ENCODE data around the gene ANKRD13C.

The ANKRD13C gene

DNA sequence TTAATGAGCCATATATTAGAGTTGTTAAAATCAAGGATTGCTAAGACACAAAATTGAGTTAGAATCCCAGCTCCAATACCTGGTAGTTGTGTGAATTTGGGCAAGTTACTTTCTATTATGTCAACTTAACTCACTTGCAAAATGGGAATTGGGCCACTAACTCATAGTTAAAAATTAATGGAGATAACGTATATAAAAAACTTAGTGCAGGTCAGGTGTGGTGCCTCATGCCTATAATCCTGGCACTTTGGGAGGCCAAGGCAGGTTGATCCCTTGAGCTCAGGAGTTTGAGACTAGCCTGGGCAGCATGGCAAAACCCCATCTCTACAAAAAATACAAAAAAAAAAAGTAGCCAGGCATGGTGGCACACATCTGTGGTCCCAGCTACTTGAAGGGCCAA is 75.8 kb downstream of the ANKRD13C start:
- no peaks in the 10 kb centered on the region for H3K4me1 ChIP-seq (ENCODE audit: control insufficient read depth, insufficient read depth, low read length, poor library complexity, severe bottlenecking)
- DNase-seq, result no peak
- no peaks in the 10 kb centered on the region for H3K27me3 ChIP-seq (replicated peaks; ENCODE audit: control insufficient read depth, insufficient read depth, low read length, poor library complexity, severe bottlenecking)
- H3K27ac ChIP-seq (ENCODE audit: insufficient read depth, low read length, poor library complexity, severe bottlenecking), result no peak overlapping the region
- no peaks in the 10 kb centered on the region for H3K9me3 ChIP-seq (ENCODE audit: control insufficient read depth, low read length)
- peaks cover 6% of the 10 kb centered on the region for H3K36me3 ChIP-seq (ENCODE audit: control insufficient read depth, insufficient read depth, low read length)
- no peak overlapping the region for H3K4me3 ChIP-seq (ENCODE audit: insufficient read depth, low read depth, low read length, poor library complexity, severe bottlenecking)

DNA sequence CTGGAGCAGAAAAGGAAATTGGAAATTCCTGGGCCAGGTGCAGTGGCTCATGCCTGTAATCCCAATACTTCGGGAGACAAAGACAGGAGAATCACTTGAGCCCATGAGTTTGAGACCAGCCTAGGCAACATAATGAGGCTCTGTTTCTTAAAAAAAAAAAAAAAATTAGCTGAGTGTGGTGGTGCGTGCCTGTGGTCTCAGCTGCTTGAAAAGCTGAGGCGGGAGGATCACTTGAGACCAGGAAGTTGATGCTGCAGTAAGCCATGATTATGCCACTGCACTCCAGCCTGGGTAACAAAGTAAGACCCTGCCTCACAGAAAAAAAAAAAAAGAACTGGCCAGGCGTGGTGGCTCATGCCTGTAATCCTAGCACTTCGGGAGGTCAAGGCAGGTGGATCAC is 76.6 kb downstream of the ANKRD13C start:
- Histone ChIP-seq H3K4me1 (ENCODE audit: control insufficient read depth, insufficient read depth, low read length, poor library complexity, severe bottlenecking) (no peaks in the 10 kb centered on the region), H3K27me3 (replicated peaks; ENCODE audit: control insufficient read depth, insufficient read depth, low read length, poor library complexity, severe bottlenecking) (no peaks in the 10 kb centered on the region), H3K4me3 (ENCODE audit: insufficient read depth, low read depth, low read length, poor library complexity, severe bottlenecking) (no peak overlapping the region), H3K36me3 (ENCODE audit: control insufficient read depth, insufficient read depth, low read length) (peaks cover 14% of the 10 kb centered on the region), H3K9me3 (ENCODE audit: control insufficient read depth, low read length) (no peaks in the 10 kb centered on the region), H3K27ac (ENCODE audit: insufficient read depth, low read length, poor library complexity, severe bottlenecking) (no peak overlapping the region)
- no peak for DNase-seq

DNA sequence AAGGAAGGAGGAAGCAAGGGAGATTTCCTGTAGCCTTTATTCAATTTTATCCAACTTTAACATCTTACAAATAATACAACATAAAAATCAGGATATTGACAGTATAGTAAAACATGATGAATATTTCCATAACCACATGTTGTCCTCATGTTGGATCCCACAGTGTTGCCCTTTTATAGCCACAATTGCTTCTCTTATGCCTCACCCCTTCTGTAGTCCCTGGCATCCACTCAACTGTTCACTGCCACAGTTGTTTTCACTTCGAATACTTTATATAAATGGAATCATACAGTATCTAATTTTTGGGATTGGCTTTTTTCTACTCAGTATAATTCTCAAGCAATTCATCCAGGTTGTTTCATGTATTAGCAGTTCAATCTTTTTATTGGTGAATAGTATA is 88.6 kb downstream of the ANKRD13C start:
- no peak for DNase-seq
- peaks cover 14% of the 10 kb centered on the region for H3K36me3 ChIP-seq (ENCODE audit: control insufficient read depth, insufficient read depth, low read length)
- H3K9me3 ChIP-seq (ENCODE audit: control insufficient read depth, low read length), result no peaks in the 10 kb centered on the region
- no peaks in the 10 kb centered on the region for H3K27me3 ChIP-seq (replicated peaks; ENCODE audit: control insufficient read depth, insufficient read depth, low read length, poor library complexity, severe bottlenecking)
- no peaks in the 10 kb centered on the region for H3K4me1 ChIP-seq (ENCODE audit: control insufficient read depth, insufficient read depth, low read length, poor library complexity, severe bottlenecking)
- no peak overlapping the region for H3K4me3 ChIP-seq (ENCODE audit: insufficient read depth, low read depth, low read length, poor library complexity, severe bottlenecking)
- H3K27ac ChIP-seq (ENCODE audit: insufficient read depth, low read length, poor library complexity, severe bottlenecking), result no peak overlapping the region

DNA sequence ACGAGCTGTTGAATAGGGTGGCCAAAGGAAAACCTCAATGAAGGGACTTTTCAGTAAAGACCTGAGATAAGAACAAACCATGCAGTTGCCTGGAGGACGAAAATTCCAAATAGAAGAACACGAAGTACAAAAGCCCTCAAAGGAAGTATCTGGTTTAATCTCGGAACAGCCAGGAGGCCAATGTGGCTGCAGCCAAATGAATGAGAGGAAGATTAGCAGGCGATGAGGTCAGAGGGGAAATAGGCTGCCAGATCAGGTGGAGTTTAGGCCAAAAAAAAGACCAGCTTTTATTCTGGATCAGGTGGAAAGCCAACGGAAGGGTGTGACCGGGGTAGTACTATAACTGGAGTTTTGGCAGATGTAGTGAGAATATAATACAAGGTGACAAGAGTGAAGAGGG is 89.7 kb downstream of the ANKRD13C start:
- H3K4me3 ChIP-seq (ENCODE audit: insufficient read depth, low read depth, low read length, poor library complexity, severe bottlenecking), result no peak overlapping the region

DNA sequence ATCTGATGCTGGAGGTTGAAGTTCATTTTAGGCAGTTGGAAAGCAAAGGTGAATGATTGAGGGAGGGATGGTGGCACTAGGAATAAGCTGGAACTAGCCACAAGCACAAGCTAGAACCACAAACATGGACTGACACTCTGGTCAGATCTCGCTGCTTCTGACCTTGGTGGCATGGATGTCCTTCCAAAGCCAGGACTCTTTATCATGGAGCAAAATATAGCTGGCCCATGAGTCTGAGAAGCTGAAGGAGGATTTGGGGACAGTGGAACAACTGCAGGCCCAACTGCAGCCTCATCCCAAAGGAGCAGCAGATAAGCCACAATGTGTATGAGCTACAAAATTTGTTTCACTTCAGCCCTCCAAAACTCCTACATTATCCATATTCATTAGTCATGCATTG is 97.9 kb downstream of the ANKRD13C start:
- H3K27ac ChIP-seq (ENCODE audit: insufficient read depth, low read length, poor library complexity, severe bottlenecking), result no peak overlapping the region
- H3K27me3 ChIP-seq (replicated peaks; ENCODE audit: control insufficient read depth, insufficient read depth, low read length, poor library complexity, severe bottlenecking), result no peaks in the 10 kb centered on the region
- no peaks in the 10 kb centered on the region for H3K36me3 ChIP-seq (ENCODE audit: control insufficient read depth, insufficient read depth, low read length)
- no peaks in the 10 kb centered on the region for H3K4me1 ChIP-seq (ENCODE audit: control insufficient read depth, insufficient read depth, low read length, poor library complexity, severe bottlenecking)
- DNase-seq, result no peak
- H3K4me3 ChIP-seq (ENCODE audit: insufficient read depth, low read depth, low read length, poor library complexity, severe bottlenecking), result no peak overlapping the region
- H3K9me3 ChIP-seq (ENCODE audit: control insufficient read depth, low read length), result no peaks in the 10 kb centered on the region

More for the DNA sequence above, 89.7 kb downstream of the ANKRD13C start:
- DNase-seq, result no peak
- peaks cover 9% of the 10 kb centered on the region for H3K36me3 ChIP-seq (ENCODE audit: control insufficient read depth, insufficient read depth, low read length)
- H3K27ac ChIP-seq (ENCODE audit: insufficient read depth, low read length, poor library complexity, severe bottlenecking), result no peak overlapping the region
- H3K4me1 ChIP-seq (ENCODE audit: control insufficient read depth, insufficient read depth, low read length, poor library complexity, severe bottlenecking), result no peaks in the 10 kb centered on the region
- H3K9me3 ChIP-seq (ENCODE audit: control insufficient read depth, low read length), result no peaks in the 10 kb centered on the region
- no peaks in the 10 kb centered on the region for H3K27me3 ChIP-seq (replicated peaks; ENCODE audit: control insufficient read depth, insufficient read depth, low read length, poor library complexity, severe bottlenecking)

DNA sequence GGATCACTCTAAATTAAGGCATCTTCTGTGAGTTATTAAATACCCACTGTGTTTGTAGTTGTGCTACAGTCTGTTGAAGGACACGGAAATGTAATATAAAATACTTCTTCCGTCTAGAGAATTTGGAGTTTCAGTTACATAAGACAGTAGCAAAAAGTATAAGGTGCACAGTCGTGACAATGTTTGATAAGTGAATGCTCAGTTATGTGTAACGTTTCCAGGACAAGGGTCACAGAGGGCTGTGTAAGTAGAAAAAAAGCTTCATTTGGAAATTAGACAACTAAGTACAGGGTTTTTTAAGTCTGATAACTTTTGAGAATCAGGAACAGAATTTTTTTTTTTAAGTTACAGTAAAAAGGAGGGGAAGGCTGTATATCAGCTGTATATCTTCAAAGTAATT is 105.8 kb downstream of the ANKRD13C start:
- H3K4me3 ChIP-seq (ENCODE audit: insufficient read depth, low read depth, low read length, poor library complexity, severe bottlenecking), result no peak overlapping the region
- no peaks in the 10 kb centered on the region for H3K4me1 ChIP-seq (ENCODE audit: control insufficient read depth, insufficient read depth, low read length, poor library complexity, severe bottlenecking)
- no peaks in the 10 kb centered on the region for H3K27me3 ChIP-seq (replicated peaks; ENCODE audit: control insufficient read depth, insufficient read depth, low read length, poor library complexity, severe bottlenecking)
- peaks cover 72% of the 10 kb centered on the region for H3K36me3 ChIP-seq (ENCODE audit: control insufficient read depth, insufficient read depth, low read length)
- no peak overlapping the region for H3K27ac ChIP-seq (ENCODE audit: insufficient read depth, low read length, poor library complexity, severe bottlenecking)
- no peaks in the 10 kb centered on the region for H3K9me3 ChIP-seq (ENCODE audit: control insufficient read depth, low read length)
- DNase-seq, result no peak

DNA sequence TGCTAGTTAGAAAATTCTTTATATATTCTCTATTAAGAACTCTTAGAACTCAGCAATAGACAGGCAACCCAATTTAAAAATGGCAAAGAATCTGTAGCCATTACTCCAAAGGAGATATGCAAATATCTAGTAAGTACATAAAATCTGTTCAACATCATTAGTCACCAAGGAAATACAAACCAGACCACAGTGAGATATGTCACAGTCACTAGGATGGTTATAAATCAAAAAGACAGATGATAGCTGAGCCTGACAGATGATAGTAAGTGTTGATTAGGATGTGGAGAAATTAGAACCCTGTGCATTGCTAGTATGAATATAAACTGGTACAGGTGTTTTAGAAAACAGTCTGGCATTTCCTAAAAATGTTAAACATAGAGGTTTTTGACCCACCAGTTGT is 106.8 kb downstream of the ANKRD13C start:
- Histone ChIP-seq H3K36me3 (ENCODE audit: control insufficient read depth, insufficient read depth, low read length) (peaks cover 81% of the 10 kb centered on the region), H3K9me3 (ENCODE audit: control insufficient read depth, low read length) (no peaks in the 10 kb centered on the region), H3K4me1 (ENCODE audit: control insufficient read depth, insufficient read depth, low read length, poor library complexity, severe bottlenecking) (no peaks in the 10 kb centered on the region), H3K27ac (ENCODE audit: insufficient read depth, low read length, poor library complexity, severe bottlenecking) (no peak overlapping the region), H3K4me3 (ENCODE audit: insufficient read depth, low read depth, low read length, poor library complexity, severe bottlenecking) (no peak overlapping the region), H3K27me3 (replicated peaks; ENCODE audit: control insufficient read depth, insufficient read depth, low read length, poor library complexity, severe bottlenecking) (no peaks in the 10 kb centered on the region)
- no peak for DNase-seq

DNA sequence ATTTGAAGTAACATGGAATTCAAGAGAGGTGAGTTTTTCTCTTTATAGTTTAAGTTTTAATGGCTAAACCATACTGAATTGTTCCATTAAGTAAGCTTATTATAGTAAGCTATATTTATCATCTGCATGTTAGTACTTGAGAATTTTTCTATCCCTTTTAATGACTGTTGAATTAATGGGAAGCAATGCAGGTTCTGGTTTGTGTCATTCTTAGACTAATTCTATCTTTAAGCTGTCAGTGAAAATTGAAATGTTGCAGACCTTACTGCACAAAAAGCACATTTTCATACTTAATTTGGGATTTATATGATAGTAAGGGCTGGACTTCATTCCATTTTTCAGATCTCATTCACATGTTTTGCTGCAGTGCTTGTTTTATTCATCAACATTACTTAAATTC is 107.4 kb downstream of the ANKRD13C start:
- no peak overlapping the region for H3K27ac ChIP-seq (ENCODE audit: insufficient read depth, low read length, poor library complexity, severe bottlenecking)
- no peak overlapping the region for H3K4me3 ChIP-seq (ENCODE audit: insufficient read depth, low read depth, low read length, poor library complexity, severe bottlenecking)
- H3K27me3 ChIP-seq (replicated peaks; ENCODE audit: control insufficient read depth, insufficient read depth, low read length, poor library complexity, severe bottlenecking), result no peaks in the 10 kb centered on the region
- H3K9me3 ChIP-seq (ENCODE audit: control insufficient read depth, low read length), result no peaks in the 10 kb centered on the region
- DNase-seq, result no peak
- peaks cover 87% of the 10 kb centered on the region for H3K36me3 ChIP-seq (ENCODE audit: control insufficient read depth, insufficient read depth, low read length)
- no peaks in the 10 kb centered on the region for H3K4me1 ChIP-seq (ENCODE audit: control insufficient read depth, insufficient read depth, low read length, poor library complexity, severe bottlenecking)

DNA sequence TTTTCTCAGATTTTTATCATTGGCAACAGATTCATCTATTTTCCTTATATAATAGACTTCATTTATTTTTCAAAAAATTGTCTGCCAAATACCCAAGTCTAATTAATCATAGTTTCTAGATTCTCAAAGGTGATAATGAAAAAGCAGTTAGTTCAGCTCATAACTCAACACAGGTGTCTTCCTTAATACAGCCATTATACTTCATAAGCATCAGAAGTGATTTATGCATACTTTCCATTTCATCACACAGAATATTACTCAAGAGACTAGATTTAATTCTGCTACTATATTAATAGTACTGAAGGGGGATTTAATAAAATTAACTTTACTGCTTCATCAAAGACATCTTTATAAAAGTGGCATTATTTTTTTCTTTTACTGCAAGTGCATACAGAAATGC is 114.6 kb downstream of the ANKRD13C start:
- no peak for DNase-seq
- no peak overlapping the region for H3K27ac ChIP-seq (ENCODE audit: insufficient read depth, low read length, poor library complexity, severe bottlenecking)
- H3K4me3 ChIP-seq (ENCODE audit: insufficient read depth, low read depth, low read length, poor library complexity, severe bottlenecking), result no peak overlapping the region
- peaks cover 86% of the 10 kb centered on the region for H3K36me3 ChIP-seq (ENCODE audit: control insufficient read depth, insufficient read depth, low read length)
- H3K9me3 ChIP-seq (ENCODE audit: control insufficient read depth, low read length), result no peaks in the 10 kb centered on the region
- H3K27me3 ChIP-seq (replicated peaks; ENCODE audit: control insufficient read depth, insufficient read depth, low read length, poor library complexity, severe bottlenecking), result no peaks in the 10 kb centered on the region
- no peaks in the 10 kb centered on the region for H3K4me1 ChIP-seq (ENCODE audit: control insufficient read depth, insufficient read depth, low read length, poor library complexity, severe bottlenecking)

DNA sequence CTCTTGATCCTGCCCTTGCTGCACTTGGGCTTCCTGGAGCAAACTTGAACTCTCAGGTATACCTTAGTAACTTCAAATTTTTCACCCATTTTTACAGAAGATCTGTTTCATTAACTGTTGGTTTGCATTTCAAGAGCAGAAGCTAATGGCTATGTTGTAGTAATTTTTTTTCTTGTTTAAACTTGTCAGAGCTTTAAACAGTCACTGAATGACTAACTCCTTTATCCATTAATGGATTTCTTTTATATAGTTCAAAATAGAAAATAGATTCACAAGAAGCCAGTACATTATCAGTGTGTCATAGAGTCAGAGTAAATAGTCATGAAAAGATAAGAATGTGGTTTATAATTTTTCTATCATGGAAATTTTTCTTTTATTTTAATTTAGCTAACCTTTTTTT is 119.8 kb downstream of the ANKRD13C start:
- DNase-seq, result no peak
- Histone ChIP-seq H3K27ac (ENCODE audit: insufficient read depth, low read length, poor library complexity, severe bottlenecking) (no peak overlapping the region), H3K36me3 (ENCODE audit: control insufficient read depth, insufficient read depth, low read length) (peaks cover 84% of the 10 kb centered on the region), H3K27me3 (replicated peaks; ENCODE audit: control insufficient read depth, insufficient read depth, low read length, poor library complexity, severe bottlenecking) (no peaks in the 10 kb centered on the region), H3K4me1 (ENCODE audit: control insufficient read depth, insufficient read depth, low read length, poor library complexity, severe bottlenecking) (no peaks in the 10 kb centered on the region), H3K4me3 (ENCODE audit: insufficient read depth, low read depth, low read length, poor library complexity, severe bottlenecking) (no peak overlapping the region), H3K9me3 (ENCODE audit: control insufficient read depth, low read length) (no peaks in the 10 kb centered on the region)

DNA sequence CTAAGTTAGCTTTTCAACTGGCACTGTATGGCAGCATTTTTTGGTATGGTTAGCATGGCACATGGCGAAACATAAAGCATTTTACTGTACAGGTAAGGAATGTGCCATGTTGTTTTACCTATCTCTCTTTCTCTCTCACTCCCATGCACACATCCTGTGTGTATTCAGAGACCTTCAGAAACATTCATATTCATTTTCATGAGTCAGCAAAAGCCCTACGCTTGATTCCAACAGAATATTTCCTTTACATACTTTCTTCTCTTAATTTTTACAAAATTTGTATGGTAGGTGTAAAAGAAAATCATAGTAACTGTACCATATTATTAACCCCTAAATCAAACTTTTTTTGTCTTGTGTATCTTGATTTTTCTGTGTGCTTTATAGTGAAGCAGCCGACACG is 123.0 kb downstream of the ANKRD13C start:
- H3K9me3 ChIP-seq (ENCODE audit: control insufficient read depth, low read length), result no peaks in the 10 kb centered on the region
- no peak overlapping the region for H3K4me3 ChIP-seq (ENCODE audit: insufficient read depth, low read depth, low read length, poor library complexity, severe bottlenecking)
- no peaks in the 10 kb centered on the region for H3K4me1 ChIP-seq (ENCODE audit: control insufficient read depth, insufficient read depth, low read length, poor library complexity, severe bottlenecking)
- H3K36me3 ChIP-seq (ENCODE audit: control insufficient read depth, insufficient read depth, low read length), result peaks cover 75% of the 10 kb centered on the region
- no peaks in the 10 kb centered on the region for H3K27me3 ChIP-seq (replicated peaks; ENCODE audit: control insufficient read depth, insufficient read depth, low read length, poor library complexity, severe bottlenecking)
- no peak for DNase-seq
- H3K27ac ChIP-seq (ENCODE audit: insufficient read depth, low read length, poor library complexity, severe bottlenecking), result no peak overlapping the region

Measured in effector memory CD4-positive, alpha-beta T cell (primary cell).